K562 (cell line): ENCODE results near the gene CCDC50. TPM values are rescaled to one million over a fixed set of nuclear protein-coding genes. Genes with fewer than 3 reads are reported as not detected.

Experiments
- ATAC-seq: fragments of 200-7000 bp; cut with Tn5 transposase; 3 replicates; pipeline ENCODE4 v1.9.1; 2020; ENCODE audit warnings: moderate library complexity
- BruUV-seq: library from RNA; stranded (reverse); fragments of 400-500 nt; replicated peaks from 2 replicates; lab custom pipeline; 2021; lab: Mats Ljungman, UMichigan
- CTCF ChIA-PET: fragments of 300-600 bp; formaldehyde crosslinking; extraction: SDS; loops from one replicate; lab custom pipeline; 2021; ENCODE audit warnings: low intra/inter-chr PET ratio; lab: Yijun Ruan, JAX
- POLR2A ChIA-PET: fragments of 300-600, 350-650 bp; sonication (Branson Sonifier 250); formaldehyde crosslinking; extraction: SDS; loops from one replicate; lab custom pipeline; 2021; ENCODE audit warnings: antibody characterized with exemption, inconsistent platforms; lab: Yijun Ruan, JAX
- DNase-seq, 4 experiments: peaks; one replicate each; pipeline versions ENCODE4 v3.0.0 to v3.0.0-alpha.2; 2011 to 2018; ENCODE audit warnings: low spot score in 3 of 4, mixed read lengths in 3 of 4; ENCODE audit errors: extremely low read depth in 1 of 4
- FAIRE-seq: peaks from 2 replicates; lab custom pipeline; 2011; peaks lifted over from hg19 to GRCh38; lab: Jason Lieb, UNC
- H2AFZ ChIP-seq: 2 replicates; pipeline ENCODE4 v1.6.0; 2011; ENCODE audit warnings: low read depth, low read length, control low read depth, inconsistent platforms
- H3K27ac ChIP-seq: fragments of 200-600 bp; 3 replicates; pipeline ENCODE4 v1.8.0; 2011; ENCODE audit warnings: low read depth, mild to moderate bottlenecking, control low read depth, inconsistent platforms, low read length, moderate library complexity, mixed read lengths; ENCODE audit errors: extremely low read depth
- H3K27me3 ChIP-seq, 2 experiments: fragments of 300-600 bp in 1 of 2; 2 replicates in 1 of 2; 3 replicates in 1 of 2; pipeline versions ENCODE4 v1.6.0 to v1.8.0; 2011; ENCODE audit warnings: inconsistent platforms in 2 of 2, low read length in 2 of 2, mild to moderate bottlenecking in 1 of 2, mixed read lengths in 1 of 2, moderate library complexity in 1 of 2; ENCODE audit not compliant: control insufficient read depth in 2 of 2, insufficient read depth in 2 of 2
- H3K36me3 ChIP-seq: fragments of 300-600 bp; 3 replicates; pipeline ENCODE4 v1.8.0; 2011; ENCODE audit warnings: mild to moderate bottlenecking, low read length, inconsistent platforms; ENCODE audit not compliant: control insufficient read depth, insufficient read depth
- H3K4me1 ChIP-seq, 2 experiments: fragments of 200-600 bp in 1 of 2; replicated peaks in 1 of 2; 2 replicates in 1 of 2; 3 replicates in 1 of 2; pipeline versions ENCODE4 v1.5.1 to v1.8.0; 2011; ENCODE audit warnings: inconsistent platforms in 2 of 2, low read length in 2 of 2, mild to moderate bottlenecking in 1 of 2, mixed read lengths in 1 of 2, moderate library complexity in 1 of 2; ENCODE audit not compliant: control insufficient read depth in 2 of 2, insufficient read depth in 2 of 2
- H3K4me2 ChIP-seq: 2 replicates; pipeline ENCODE4 v1.6.1; 2011; ENCODE audit warnings: low read length, control low read depth, inconsistent platforms, mixed read lengths; ENCODE audit not compliant: insufficient read depth
- H3K4me3 ChIP-seq: fragments of 200-600 bp; sonication (generic), shearing (Covaris generic); 2 replicates; pipeline ENCODE4 v1.5.1; 2016; ENCODE audit warnings: control low read depth, inconsistent platforms
- H3K79me2 ChIP-seq: fragments of 200-600 bp; 3 replicates; pipeline ENCODE4 v1.8.0; 2011; ENCODE audit warnings: low read length, inconsistent platforms; ENCODE audit not compliant: control insufficient read depth, insufficient read depth
- H3K9ac ChIP-seq, 2 experiments: 2 replicates each; pipeline versions ENCODE4 v1.6.0 to v1.6.1; 2011; ENCODE audit warnings: low read depth in 2 of 2, low read length in 2 of 2, control low read depth in 1 of 2, inconsistent platforms in 1 of 2, mild to moderate bottlenecking in 1 of 2, mixed read lengths in 1 of 2; ENCODE audit not compliant: insufficient read depth in 1 of 2
- H3K9me1 ChIP-seq: one replicate; pipeline ENCODE4 v1.6.0; 2011; ENCODE audit warnings: inconsistent platforms, mild to moderate bottlenecking, low read length, moderate library complexity; ENCODE audit not compliant: control insufficient read depth, insufficient read depth
- H3K9me3 ChIP-seq: replicated peaks from 2 replicates; pipeline ENCODE4 v1.5.1; 2011; ENCODE audit warnings: low read depth, low read length, inconsistent platforms; ENCODE audit not compliant: control insufficient read depth, insufficient read depth
- H4K20me1 ChIP-seq: replicated peaks from 2 replicates; pipeline ENCODE4 v1.6.1; 2011; ENCODE audit warnings: low read length, inconsistent platforms, mixed read lengths; ENCODE audit not compliant: control insufficient read depth, insufficient read depth
- BCOR ChIP-seq: fragments of 450-650 bp; IDR thresholded peaks from 2 replicates; pipeline ENCODE4 v1.6.1; 2016
- CBX5 ChIP-seq: IDR thresholded peaks from 2 replicates; pipeline ENCODE4 v1.6.1; 2014; ENCODE audit warnings: low read depth, borderline replicate concordance
- FOXA1 ChIP-seq: fragments of 450-650 bp; IDR thresholded peaks from 2 replicates; pipeline ENCODE4 v1.6.1; 2016; ENCODE audit warnings: mild to moderate bottlenecking, borderline replicate concordance
- HNRNPLL ChIP-seq: fragments of 200-400 bp; formaldehyde crosslinking; IDR thresholded peaks from 2 replicates; pipeline ENCODE4 v1.6.1; 2017; ENCODE audit warnings: low read length, low read depth, mild to moderate bottlenecking; ENCODE audit not compliant: poor library complexity, severe bottlenecking
- KDM1A ChIP-seq, 2 experiments: fragments of 450-650 bp; IDR thresholded peaks; 2 replicates each; pipeline ENCODE4 v1.6.1; 2016; ENCODE audit warnings: mild to moderate bottlenecking in 2 of 2
- RBM25 ChIP-seq: fragments of 200-400 bp; formaldehyde crosslinking; IDR thresholded peaks from 2 replicates; pipeline ENCODE4 v1.6.1; 2018; ENCODE audit warnings: low read length, low read depth, moderate library complexity; ENCODE audit not compliant: severe bottlenecking
- SRSF9 ChIP-seq: fragments of 200-400 bp; formaldehyde crosslinking; IDR thresholded peaks from 2 replicates; pipeline ENCODE4 v1.6.1; 2017; ENCODE audit warnings: low read depth, low read length, borderline replicate concordance
- ZNF146 ChIP-seq: IDR thresholded peaks from one replicate; pipeline ENCODE4 v1.6.1; 2018; ENCODE audit warnings: missing compliant biosample characterization; ENCODE audit not compliant: unreplicated experiment
- WGBS: fragments of 100-300 bp; shearing (Covaris generic); methylation state at CpG from one replicate; pipeline ENCODE4 v1.1.6; 2016; ENCODE audit warnings: low coverage, mixed read lengths; ENCODE audit not compliant: insufficient coverage; ENCODE audit errors: missing lambda C conversion rate; 5-methylcytosine and 5-hydroxymethylcytosine counted together
- in situ Hi-C: fragments of 300-500 bp; cut with MboI; formaldehyde crosslinking; loops from 4 replicates; pipeline ENCODE4 v1.15.0; 2018; ENCODE audit warnings: inconsistent platforms, mixed read lengths
- intact Hi-C: fragments of 100-400 bp; cut with micrococcal nuclease; formaldehyde crosslinking; loops from 2 replicates; pipeline ENCODE4 v1.14.2; 2022
- polyA plus RNA-seq, 8 experiments: library from polyadenylated mRNA; depleted of rRNA in 4 of 8; stranded (reverse) in 5 of 8; unstranded in 3 of 8; fragments of >200 nt; fragmentation: Nextera tagmentation in 2 of 8; fragmentation: Illumina TruSeq in 1 of 8; extraction: Ambion mirVana in 2 of 8; extraction: Trizol in 1 of 8; gene quantifications; 2 replicates each; pipeline versions ENCODE4 v1.2.1 to v1.2.3, GENCODE V29; 2011 to 2014; ENCODE audit warnings: inconsistent platforms in 1 of 8, missing spikeins in 1 of 8
- total RNA-seq, 7 experiments: library from RNA; depleted of rRNA in 6 of 7; stranded (reverse); fragments of >200 nt in 6 of 7; fragmentation: Illumina TruSeq in 2 of 7; extraction: Trizol in 2 of 7; gene quantifications; 2 replicates each; pipeline versions ENCODE4 v1.2.1 to v1.2.3, GENCODE V29; 2011 to 2021; ENCODE audit warnings: low replicate concordance in 1 of 7

CCDC50 gene
- total and polyA plus RNA-seq, 9 of the 15 experiments (the other 6 are each of a cell fraction or from before 2014, with no cell fraction given): 8.4 to 63.4 (median 40.4) TPM

GRCh38 chr3:191440532-191440931 is 111.3 kb downstream of the CCDC50 start:
- ChIA-PET POLR2A (no interaction called here), CTCF (no interaction called here)
- in situ Hi-C loops: no loop called here
- intact Hi-C loops: no loop called here
- TF ChIP-seq ZNF146 (CRISPR knock-in tag) (peak; percentile 95), HNRNPLL (no peak), CBX5 (no peak), KDM1A (IDR thresholded peaks at IDR 0.05) (0 out of 4 replicates have a peak, but pooled peaks of 1 of the 2 experiments have one; percentile 16), BCOR (0 out of 2 replicates have a peak, but pooled peaks have one; percentile 13), FOXA1 (no peak), RBM25 (peak; percentile 61), SRSF9 (no peak)
- Histone ChIP-seq H3K9me3 (no peaks in the 10 kb centered on the region), H3K9me1 (no peaks in the 10 kb centered on the region), H3K36me3 (peaks cover 8% of the 10 kb centered on the region), H3K4me3 (no peak overlapping the region), H3K4me1 (no peaks in the 10 kb centered on the region; a peak in 1 of 5 replicates), H2AFZ (no peak overlapping the region), H3K4me2 (no peak overlapping the region), H4K20me1 (no peaks in the 10 kb centered on the region), H3K27me3 (no peaks in the 10 kb centered on the region), H3K27ac (no peak overlapping the region), H3K9ac (no peak overlapping the region), H3K79me2 (peaks cover 84% of the 10 kb centered on the region)
- ATAC-seq: no peak
- no peak for DNase-seq
- FAIRE-seq: no peak
- BruUV-seq: TSS peak; percentile 2
- WGBS: 84% methylated on average over 4 of the region's 4 CpGs
